GM12874 (cell line): ENCODE measurements around the gene UBE2QL1.

Experiments
- CTCF ChIP-seq: IDR thresholded peaks from 2 replicates; pipeline ENCODE4 v1.5.1; 2011; ENCODE audit warnings: low read depth, mild to moderate bottlenecking, control low read depth, low read length, moderate library complexity; ENCODE audit not compliant: insufficient read depth

The UBE2QL1 gene

GRCh38 chr5:6431214-6432195 lies 17.2 kb upstream of the UBE2QL1 start:
- TF ChIP-seq CTCF, result no peak

DNA sequence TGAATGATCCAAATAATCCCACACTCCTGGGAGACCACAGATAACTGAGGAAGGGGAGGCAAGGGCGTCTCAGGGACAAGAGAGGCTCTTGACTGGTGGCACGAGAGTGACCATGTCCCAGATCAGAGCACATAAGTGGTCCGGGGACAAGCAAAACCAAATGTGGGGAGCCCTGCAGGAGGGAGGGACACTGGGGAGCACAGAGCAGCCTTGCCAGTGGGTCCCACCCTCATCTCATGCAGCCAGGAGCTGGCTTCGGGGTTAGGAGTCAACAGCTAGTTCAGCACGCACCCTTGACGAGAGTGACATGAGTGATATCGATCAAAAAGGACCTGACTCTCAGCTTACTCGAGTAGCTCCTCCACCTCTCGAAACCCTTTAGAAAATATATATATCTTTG lies 16.5 kb upstream of the UBE2QL1 start:
- TF ChIP-seq CTCF, result no peak

DNA sequence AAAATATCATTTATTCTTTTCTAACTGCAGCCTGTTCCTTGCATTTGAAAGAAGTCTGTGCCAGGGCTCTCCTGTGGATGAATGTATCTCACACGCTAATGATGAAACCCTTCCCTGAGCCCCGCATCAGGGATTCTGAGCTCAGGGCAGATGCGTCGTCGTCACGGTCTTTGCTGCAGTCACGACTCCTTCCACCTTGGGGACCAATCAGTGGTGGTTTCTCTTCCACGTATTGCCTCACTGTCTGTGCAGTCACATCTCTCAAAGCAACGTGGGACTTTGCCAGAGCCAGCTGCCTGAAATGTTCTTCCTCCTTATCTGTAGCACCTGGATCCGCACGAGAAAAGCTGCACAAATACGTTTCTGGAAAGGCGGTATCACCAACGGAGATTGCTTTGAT lies 13.9 kb upstream of the UBE2QL1 start:
- no peak for TF ChIP-seq CTCF

DNA sequence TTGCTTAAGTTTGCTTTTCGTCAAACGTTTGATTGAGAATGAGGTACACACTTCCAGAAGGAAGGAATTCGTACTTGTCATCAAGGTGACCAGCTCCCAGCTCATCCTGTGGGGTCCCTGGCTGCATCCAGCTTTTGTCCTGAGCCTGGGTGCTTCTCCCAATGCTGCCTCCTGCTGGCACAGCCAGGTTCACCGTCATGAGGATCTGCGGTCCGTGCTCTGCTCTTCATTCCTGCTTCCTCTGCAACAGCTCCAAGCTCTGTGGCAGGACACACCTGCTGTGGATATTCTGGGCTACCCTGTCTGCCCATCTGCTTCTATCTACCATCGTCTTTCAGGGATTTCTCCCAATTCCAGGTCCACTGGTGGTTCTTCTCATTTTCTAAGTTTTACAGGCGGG lies 13.3 kb upstream of the UBE2QL1 start:
- peak; percentile 48 for TF ChIP-seq CTCF

- TF ChIP-seq CTCF, result no peak
Observed at GRCh38 chr5:6436715-6437331, 11.8 kb upstream of the UBE2QL1 start.

GRCh38 chr5:6439588-6440550 lies 8.8 kb upstream of the UBE2QL1 start:
- no peak for TF ChIP-seq CTCF
